ENCODE results near the gene RXRA. TPM values are rescaled to one million over a fixed set of nuclear protein-coding genes. Genes with fewer than 3 reads are reported as not detected.

Gene RXRA
- total RNA-seq, 1 experiment from 2014 or later: 29.9 TPM

- Histone ChIP-seq H3K18ac (ENCODE audit: insufficient read length, low read depth, low read length) (no peak overlapping the region), H4K20me1 (ENCODE audit: control insufficient read depth, insufficient read depth, insufficient read length) (no peaks in the 10 kb centered on the region), H3K56ac (ENCODE audit: insufficient read length, low read depth, low read length) (no peak overlapping the region), H2BK5ac (ENCODE audit: insufficient read length, low read length) (no peak overlapping the region), H3K4me2 (ENCODE audit: insufficient read depth, insufficient read length, low read length) (no peak overlapping the region), H3K9me3 (ENCODE audit: control insufficient read depth, low read depth, low read length) (no peaks in the 10 kb centered on the region), H3K79me1 (ENCODE audit: insufficient read depth, low read depth, low read length, poor library complexity, severe bottlenecking) (peaks cover 3% of the 10 kb centered on the region), H3K4ac (ENCODE audit: low read depth, low read length) (no peak overlapping the region), H4K8ac (replicated peaks; ENCODE audit: insufficient read length, low read depth, low read length) (no peak overlapping the region), H3K23me2 (ENCODE audit: insufficient read length, low read depth, low read length, poor library complexity, severe bottlenecking) (no peaks in the 10 kb centered on the region), H3K9ac (ENCODE audit: extremely low read depth, insufficient read length, low read length) (no peak overlapping the region), H2AK5ac (ENCODE audit: insufficient read length, low read length) (no peak overlapping the region), H3K23ac (ENCODE audit: insufficient read length, low read depth, low read length) (no peak overlapping the region), H3K27ac (ENCODE audit: insufficient read length, low read depth, low read length) (no peak overlapping the region), H3T11ph (ENCODE audit: low read length) (no peak overlapping the region), H2BK12ac (ENCODE audit: insufficient read length, low read depth, low read length) (no peak overlapping the region), H3K27me3 (ENCODE audit: insufficient read depth, low read length) (no peaks in the 10 kb centered on the region), H3K14ac (ENCODE audit: insufficient read depth, low read length) (no peak overlapping the region), H4K5ac (ENCODE audit: insufficient read length, low read depth, low read length) (no peak overlapping the region), H2BK120ac (ENCODE audit: low read depth, low read length, poor library complexity, severe bottlenecking) (no peak overlapping the region), H2BK15ac (ENCODE audit: low read depth, low read length) (no peak overlapping the region), H3K4me1 (ENCODE audit: insufficient read depth, low read length) (no peaks in the 10 kb centered on the region), H2AFZ (ENCODE audit: low read length) (no peak overlapping the region), H4K91ac (ENCODE audit: insufficient read length, low read depth, low read length) (no peak overlapping the region), H3K79me2 (ENCODE audit: insufficient read depth, low read length) (no peaks in the 10 kb centered on the region), H2BK20ac (ENCODE audit: low read depth, low read length, poor library complexity, severe bottlenecking) (no peak overlapping the region)
- no peak overlapping the region for H3K4me3 Mint-ChIP-seq
- H3K27ac Mint-ChIP-seq: peak overlapping the region in 1 of 3 experiments; percentile 47; a peak in 1 of 7 replicates
- no peak for DNase-seq
- H3K36me3 Mint-ChIP-seq (ENCODE audit: insufficient read depth in 1 of 3, low read depth in 3 of 3): peaks cover 0 to 9% (median 6%) of the 10 kb centered on the region in 3 experiments; a peak in 6 of 7 replicates
- peak; percentile 68 for TF ChIP-seq CTCF (conservative IDR thresholded peaks at IDR 0.05)
- H3K9me3 Mint-ChIP-seq: peaks cover 4 to 6% of the 10 kb centered on the region in 2 experiments; a peak in 3 of 5 replicates
- no peaks in the 10 kb centered on the region for H3K27me3 Mint-ChIP-seq (ENCODE audit: low read depth)
- H3K4me1 Mint-ChIP-seq: peaks cover 3% of the 10 kb centered on the region in 2 experiments; a peak in 3 of 4 replicates
- WGBS (ENCODE audit: extremely low coverage, insufficient read length, low lambda C conversion rate): no CpG with 5 or more reads among the region's 2 CpGs
These were observed 73.3 kb downstream of the RXRA start for GRCh38 chr9:134399435-134400056.
